Esophagus squamous epithelium (tissue), 5 donors: ENCODE data around the gene F11R. TPM values are rescaled to one million over a fixed set of nuclear protein-coding genes. Genes with fewer than 3 reads are reported as not detected.

Experiments
- DNase-seq: peaks from one replicate; lab custom pipeline; 2025; lab: John Stamatoyannopoulos, UW
- H3K27ac ChIP-seq, 4 donors: fragments of 200-600 bp; sonication (generic); one replicate each; pipeline ENCODE4 v1.5.1; 2016 to 2019; ENCODE audit warnings: mild to moderate bottlenecking in 1 of 4
- H3K27me3 ChIP-seq, 4 donors: fragments of 200-600 bp; sonication (generic); 1 replicate in 3 of 4; 2 replicates in 1 of 4; pipeline versions ENCODE4 v1.5.1 to v1.6.0; 2017 to 2021; ENCODE audit warnings: antibody characterized with exemption in 1 of 4
- H3K36me3 ChIP-seq, 3 donors: fragments of 200-600 bp; sonication (generic); one replicate each; pipeline ENCODE4 v1.5.1; 2016 to 2019
- H3K4me1 ChIP-seq, 3 donors: fragments of 200-600 bp; sonication (generic); one replicate each; pipeline ENCODE4 v1.5.1; 2017 to 2019
- H3K4me3 ChIP-seq, 4 donors: fragments of 200-600 bp; sonication (generic); 1 replicate in 3 of 4; 2 replicates in 1 of 4; pipeline ENCODE4 v1.5.1; 2016 to 2019; ENCODE audit warnings: mild to moderate bottlenecking in 2 of 4, moderate library complexity in 1 of 4
- H3K9me3 ChIP-seq, 3 donors: fragments of 200-600 bp; sonication (generic); one replicate each; pipeline ENCODE4 v1.5.1; 2016 to 2019
- CTCF ChIP-seq, 6 experiments: fragments of 450-650 bp in 4 of 6; fragments of 200-600 bp in 2 of 6; sonication (generic) in 2 of 6; IDR thresholded peaks; one replicate each; pipeline ENCODE4 v1.5.1; 2016 to 2019; ENCODE audit warnings: antibody characterized with exemption in 6 of 6, mild to moderate bottlenecking in 4 of 6, moderate library complexity in 4 of 6
- POLR2A ChIP-seq, 4 donors: fragments of 450-650 bp; IDR thresholded peaks; one replicate each; pipeline ENCODE4 v1.6.1; 2017; ENCODE audit warnings: antibody characterized with exemption in 4 of 4, mild to moderate bottlenecking in 4 of 4, moderate library complexity in 3 of 4
- WGBS, 2 donors: methylation state at CpG; one replicate each; pipeline ENCODE4 v1.1.5; 2018; 5-methylcytosine and 5-hydroxymethylcytosine counted together
- intact Hi-C: fragments of 100-400 bp; cut with DNase I; formaldehyde crosslinking; loops from one replicate; pipeline ENCODE4 v1.15.0; 2022
- total RNA-seq, 4 donors: library from RNA; depleted of rRNA; stranded (reverse); fragments of >200 nt; gene quantifications; one replicate each; pipeline ENCODE4 v1.1.0, GENCODE V29; 2016
- donor health status: DM: yes; HTN: yes; CAD: no.

Gene F11R
- total RNA-seq, 4 donors from 2014 or later = 84.9 to 108 (median 94.2) TPM

GRCh38 chr1:161013488-161014230 is 7.3 kb downstream of the F11R start:
- H3K27ac ChIP-seq = peak overlapping the region; percentile 83 to 99 (median 92)
- no peaks in the 10 kb centered on the region for H3K9me3 ChIP-seq
- peak; percentile 75 for DNase-seq
- peaks cover 0 to 8% (median 0%) of the 10 kb centered on the region in 3 donors for H3K36me3 ChIP-seq
- peak overlapping the region in 3 of 4 donors; percentile 22 to 53 (median 23) for H3K4me3 ChIP-seq
- 10 to 16% methylated on average over 5 to 13 of the region's 15 CpGs for WGBS, 2 donors
- H3K4me1 ChIP-seq = peaks cover 24 to 90% (median 47%) of the 10 kb centered on the region in 3 donors
- intact Hi-C loops = no loop called here
- TF ChIP-seq CTCF (IDR thresholded peaks at IDR 0.05) (peak in 1 of 6 experiments; percentile 13), POLR2A (IDR thresholded peaks at IDR 0.05) (peak in 2 of 4 donors; percentile 16 to 61)
- no peaks in the 10 kb centered on the region for H3K27me3 ChIP-seq

GRCh38 chr1:161013131-161013487 is 7.8 kb downstream of the F11R start:
- Histone ChIP-seq H3K36me3 (peaks cover 0 to 14% (median 0%) of the 10 kb centered on the region in 3 donors), H3K4me1 (peaks cover 18 to 90% (median 43%) of the 10 kb centered on the region in 3 donors), H3K9me3 (no peaks in the 10 kb centered on the region), H3K27me3 (no peaks in the 10 kb centered on the region), H3K4me3 (peak overlapping the region in 3 of 4 donors; percentile 22 to 53 (median 23)), H3K27ac (peak overlapping the region; percentile 83 to 99 (median 92))
- no peak for DNase-seq
- intact Hi-C loops = no loop called here
- no peak for TF ChIP-seq CTCF (IDR thresholded peaks at IDR 0.05)
- no peak for TF ChIP-seq POLR2A (IDR thresholded peaks at IDR 0.05)

GRCh38 chr1:161012420-161012819 is 8.5 kb downstream of the F11R start:
- no peak overlapping the region for H3K4me3 ChIP-seq
- no peak for TF ChIP-seq CTCF (IDR thresholded peaks at IDR 0.05)
- TF ChIP-seq POLR2A (IDR thresholded peaks at IDR 0.05) = no peak
- peaks cover 12 to 87% (median 36%) of the 10 kb centered on the region in 3 donors for H3K4me1 ChIP-seq
- intact Hi-C loops = no loop called here
- 78 to 85% methylated on average over 3 of the region's 3 CpGs for WGBS, 2 donors
- peaks cover 0 to 21% (median 0%) of the 10 kb centered on the region in 3 donors for H3K36me3 ChIP-seq
- no peaks in the 10 kb centered on the region for H3K27me3 ChIP-seq
- H3K9me3 ChIP-seq = no peaks in the 10 kb centered on the region
- H3K27ac ChIP-seq = peak overlapping the region; percentile 83 to 99 (median 92)
- DNase-seq = no peak

GRCh38 chr1:161009602-161010211 is 11.2 kb downstream of the F11R start:
- Histone ChIP-seq H3K36me3 (peaks cover 0 to 32% (median 0%) of the 10 kb centered on the region in 3 donors), H3K27me3 (no peaks in the 10 kb centered on the region), H3K9me3 (no peaks in the 10 kb centered on the region), H3K4me1 (peaks cover 0 to 62% (median 22%) of the 10 kb centered on the region in 3 donors), H3K27ac (no peak overlapping the region), H3K4me3 (no peak overlapping the region)
- intact Hi-C loops = no loop called here
- DNase-seq = no peak
- no peak for TF ChIP-seq CTCF (IDR thresholded peaks at IDR 0.05)
- TF ChIP-seq POLR2A (IDR thresholded peaks at IDR 0.05) = no peak
- WGBS, 2 donors = 78 to 80% methylated on average over 6 to 7 of the region's 7 CpGs
